SU-DHL-6 (cell line): ENCODE measurements around the gene DNMBP.

Experiments used
- H2AFZ ChIP-seq: fragments of 200-600 bp; sonication (generic); 2 replicates; pipeline ENCODE4 v1.6.1; 2014; ENCODE audit warnings: low read depth, mild to moderate bottlenecking, moderate library complexity, mixed read lengths, antibody characterized with exemption, low read length; ENCODE audit not compliant: severe bottlenecking
- H3F3A ChIP-seq: fragments of 200-600 bp; shearing (Covaris generic); 2 replicates; pipeline ENCODE4 v1.6.0; 2016; ENCODE audit warnings: antibody characterized with exemption, mild to moderate bottlenecking; ENCODE audit not compliant: insufficient read depth
- H3K27ac ChIP-seq: fragments of 200-600 bp; sonication (generic); 2 replicates; pipeline ENCODE4 v1.5.1; 2016; ENCODE audit warnings: low read depth, mild to moderate bottlenecking, low read length, moderate library complexity, mixed read lengths
- H3K27me3 ChIP-seq: fragments of 200-600 bp; sonication (generic), shearing (Covaris generic); 2 replicates; pipeline ENCODE4 v1.6.0; 2014; ENCODE audit warnings: mild to moderate bottlenecking, low read length
- H3K36me3 ChIP-seq: fragments of 200-600 bp; sonication (generic); 2 replicates; pipeline ENCODE4 v1.6.1; 2014; ENCODE audit warnings: mild to moderate bottlenecking, low read length, mixed read lengths
- H3K4me2 ChIP-seq: fragments of 300-600, 200-600 bp; shearing (Covaris generic), sonication (generic); 2 replicates; pipeline ENCODE4 v1.6.0; 2014; ENCODE audit warnings: low read length, low read depth, mild to moderate bottlenecking; ENCODE audit not compliant: poor library complexity, severe bottlenecking
- H3K4me3 ChIP-seq: fragments of 200-600 bp; sonication (generic); 2 replicates; pipeline ENCODE4 v1.5.1; 2014; ENCODE audit warnings: antibody characterized with exemption, low read length, mild to moderate bottlenecking, mixed read lengths; ENCODE audit not compliant: insufficient read depth, poor library complexity, severe bottlenecking
- H3K79me2 ChIP-seq: fragments of 200-600 bp; sonication (generic); 2 replicates; pipeline ENCODE4 v1.6.1; 2014; ENCODE audit warnings: mild to moderate bottlenecking, low read length, moderate library complexity; ENCODE audit not compliant: insufficient read depth
- H3K9ac ChIP-seq: fragments of 200-600 bp; sonication (generic); 2 replicates; pipeline ENCODE4 v1.7.0; 2014; ENCODE audit warnings: mild to moderate bottlenecking, low read length
- H3K9me2 ChIP-seq: fragments of 200-600 bp; sonication (generic); replicated peaks from 2 replicates; pipeline ENCODE4 v1.6.1; 2014; ENCODE audit warnings: low read length; ENCODE audit not compliant: insufficient read depth
- H3K9me3 ChIP-seq: fragments of 200-600 bp; sonication (generic); 2 replicates; pipeline ENCODE4 v1.6.1; 2014; ENCODE audit warnings: low read length, mixed read lengths; ENCODE audit not compliant: insufficient read depth
- H4K20me1 ChIP-seq: fragments of 200-600 bp; sonication (generic); 2 replicates; pipeline ENCODE4 v1.6.1; 2014; ENCODE audit warnings: low read depth, mild to moderate bottlenecking, antibody characterized with exemption, low read length, moderate library complexity, mixed read lengths
- CTCF ChIP-seq: fragments of 200-600 bp; sonication (generic); IDR thresholded peaks from one replicate; pipeline ENCODE4 v1.5.1; 2017; ENCODE audit warnings: antibody characterized with exemption, mild to moderate bottlenecking, low read length, moderate library complexity; ENCODE audit not compliant: insufficient read depth, poor library complexity, severe bottlenecking
- EZH2phosphoT487 ChIP-seq: fragments of 200-600 bp; sonication (generic), shearing (Covaris generic); conservative IDR thresholded peaks from 2 replicates; pipeline ENCODE4 v1.6.1; 2018; ENCODE audit warnings: mild to moderate bottlenecking, antibody characterized with exemption, low read length, moderate library complexity, mixed read lengths

Gene DNMBP

GRCh38 chr10:100020886-100021253 is 11.1 kb upstream of the DNMBP start:
- Histone ChIP-seq H3K9me3 (no peaks in the 10 kb centered on the region), H3K9me2 (no peaks in the 10 kb centered on the region), H3K27me3 (no peaks in the 10 kb centered on the region), H3F3A (no peaks in the 10 kb centered on the region), H3K4me3 (no peak overlapping the region), H4K20me1 (no peaks in the 10 kb centered on the region), H2AFZ (peak overlapping the region; percentile 42), H3K9ac (no peak overlapping the region), H3K4me2 (peak overlapping the region; percentile 37), H3K36me3 (no peaks in the 10 kb centered on the region), H3K27ac (peak overlapping the region; percentile 33), H3K79me2 (no peaks in the 10 kb centered on the region)
- TF ChIP-seq EZH2phosphoT487 (no peak), CTCF (no peak)

GRCh38 chr10:100020142-100020885 is 10.6 kb upstream of the DNMBP start:
- Histone ChIP-seq H3K79me2 (no peaks in the 10 kb centered on the region), H3K9me2 (no peaks in the 10 kb centered on the region), H4K20me1 (no peaks in the 10 kb centered on the region), H3K27ac (peak overlapping the region; percentile 33), H3F3A (0 out of 2 replicates have a peak, but pooled peaks cover 4% of the 10 kb centered on the region), H3K4me3 (no peak overlapping the region), H2AFZ (peak overlapping the region; percentile 42), H3K9me3 (no peaks in the 10 kb centered on the region), H3K4me2 (peak overlapping the region; percentile 37), H3K9ac (no peak overlapping the region), H3K36me3 (no peaks in the 10 kb centered on the region), H3K27me3 (no peaks in the 10 kb centered on the region)
- TF ChIP-seq CTCF (no peak), EZH2phosphoT487 (no peak)

- Histone ChIP-seq H3K36me3 (no peaks in the 10 kb centered on the region), H3K79me2 (no peaks in the 10 kb centered on the region), H3K9me2 (no peaks in the 10 kb centered on the region), H2AFZ (no peak overlapping the region), H3K27ac (no peak overlapping the region), H3K4me3 (no peak overlapping the region), H3F3A (0 out of 2 replicates have a peak, but pooled peaks cover 10% of the 10 kb centered on the region), H3K9ac (no peak overlapping the region), H3K27me3 (no peaks in the 10 kb centered on the region), H3K4me2 (no peak overlapping the region), H3K9me3 (no peaks in the 10 kb centered on the region), H4K20me1 (no peaks in the 10 kb centered on the region)
- TF ChIP-seq CTCF, result no peak
- no peak for TF ChIP-seq EZH2phosphoT487
Observed at GRCh38 chr10:100019787-100020141, 10.0 kb upstream of the DNMBP start.
